GM12878 (cell line): Measurements from ENCODE around the gene AFTPH. TPM values are rescaled to one million over a fixed set of nuclear protein-coding genes. Genes with fewer than 3 reads are reported as not detected.

Source experiments
- ATAC-seq: fragments of 200-7000 bp; cut with Tn5 transposase; 3 replicates; pipeline ENCODE4 v1.9.1; 2020; ENCODE audit warnings: mild to moderate bottlenecking, moderate library complexity
- BruUV-seq: library from RNA; stranded (reverse); fragments of 400-500 nt; replicated peaks from 2 replicates; lab custom pipeline; 2021; lab: Mats Ljungman, UMichigan
- CTCF ChIA-PET: fragments of 300-600 bp; sonication (Branson Sonifier 250); formaldehyde crosslinking; extraction: SDS; loops from one replicate; lab custom pipeline; 2021; ENCODE audit warnings: inconsistent platforms; lab: Yijun Ruan, JAX
- POLR2A ChIA-PET: fragments of 350-600 bp; formaldehyde crosslinking; extraction: SDS; loops from one replicate; lab custom pipeline; 2021; ENCODE audit warnings: inconsistent platforms; lab: Charles Lee
- RAD21 ChIA-PET: fragments of 300-600 bp; sonication (Branson Sonifier 250); formaldehyde crosslinking; loops from one replicate; lab custom pipeline; 2023; ENCODE audit warnings: antibody characterized with exemption; ENCODE audit not compliant: unreplicated experiment; lab: Charles Lee
- SMC1A ChIA-PET: fragments of 300-600 bp; sonication (Branson Sonifier 250); formaldehyde crosslinking; loops from one replicate; lab custom pipeline; 2023; ENCODE audit not compliant: unreplicated experiment, uncharacterized antibody; lab: Charles Lee
- DNase-seq: peaks from one replicate; pipeline ENCODE4 v3.0.0-alpha.2; 2011; ENCODE audit warnings: low read depth, low spot score
- FAIRE-seq: peaks from 3 replicates; lab custom pipeline; 2011; peaks lifted over from hg19 to GRCh38; lab: Jason Lieb, UNC
- H2AFZ ChIP-seq: 2 replicates; pipeline ENCODE4 v1.6.0; 2011; ENCODE audit warnings: low read depth, low read length, control low read depth; ENCODE audit not compliant: control insufficient read depth
- H3K27ac ChIP-seq: 2 replicates; pipeline ENCODE4 v1.5.1; 2011; ENCODE audit warnings: control low read depth; ENCODE audit not compliant: control insufficient read depth, insufficient read depth
- H3K27me3 ChIP-seq, 2 experiments: replicated peaks in 1 of 2; 2 replicates each; pipeline versions ENCODE4 v1.6.0 to v1.6.1; 2011; ENCODE audit warnings: low read length in 1 of 2; ENCODE audit not compliant: control insufficient read depth in 2 of 2, insufficient read depth in 2 of 2
- H3K36me3 ChIP-seq, 2 experiments: 2 replicates each; pipeline ENCODE4 v1.5.1; 2011; ENCODE audit warnings: low read length in 1 of 2; ENCODE audit not compliant: control insufficient read depth in 2 of 2, insufficient read depth in 2 of 2
- H3K4me1 ChIP-seq: 2 replicates; pipeline ENCODE4 v1.6.1; 2011; ENCODE audit warnings: mild to moderate bottlenecking, low read length, moderate library complexity, mixed read lengths; ENCODE audit not compliant: control insufficient read depth, insufficient read depth
- H3K4me2 ChIP-seq: 2 replicates; pipeline ENCODE4 v1.6.0; 2011; ENCODE audit warnings: control low read depth; ENCODE audit not compliant: control insufficient read depth, insufficient read depth
- H3K4me3 ChIP-seq: fragments of 200-600 bp; sonication (generic); 2 replicates; pipeline ENCODE4 v1.5.1; 2016
- H3K79me2 ChIP-seq: 2 replicates; pipeline ENCODE4 v1.6.0; 2011; ENCODE audit warnings: low read length; ENCODE audit not compliant: control insufficient read depth, insufficient read depth
- H3K9ac ChIP-seq: 2 replicates; pipeline ENCODE4 v1.8.0; 2011; ENCODE audit warnings: low read length, control low read depth, mixed read lengths; ENCODE audit not compliant: control insufficient read depth, insufficient read depth
- H3K9me3 ChIP-seq: replicated peaks from 3 replicates; pipeline ENCODE4 v1.5.1; 2011; ENCODE audit warnings: mild to moderate bottlenecking, low read length; ENCODE audit not compliant: control insufficient read depth, insufficient read depth
- H4K20me1 ChIP-seq: 2 replicates; pipeline ENCODE4 v1.6.0; 2011; ENCODE audit not compliant: control insufficient read depth, insufficient read depth
- CREB1 ChIP-seq: IDR thresholded peaks from 2 replicates; pipeline ENCODE4 v1.6.1; 2012; ENCODE audit warnings: low read depth, mild to moderate bottlenecking, inconsistent platforms
- SMAD1 ChIP-seq: fragments of 450-650 bp; IDR thresholded peaks from 2 replicates; pipeline ENCODE4 v1.6.1; 2018; ENCODE audit warnings: mild to moderate bottlenecking, low read depth; ENCODE audit not compliant: partially characterized antibody
- SMAD5 ChIP-seq: IDR thresholded peaks from 2 replicates; pipeline ENCODE4 v1.6.1; 2016; ENCODE audit warnings: antibody characterized with exemption, low read depth
- ZNF622 ChIP-seq: fragments of 450-650 bp; IDR thresholded peaks from 2 replicates; pipeline ENCODE4 v1.6.1; 2017; ENCODE audit warnings: mild to moderate bottlenecking, inconsistent platforms
- WGBS: methylation state at CpG from one replicate; pipeline ENCODE4 v1.1.6; 2016; ENCODE audit warnings: low lambda C conversion rate; ENCODE audit not compliant: insufficient replicate concordance, insufficient coverage; ENCODE audit errors: missing lambda C conversion rate; 5-methylcytosine and 5-hydroxymethylcytosine counted together
- in situ Hi-C: fragments of 300-500 bp; cut with MboI; formaldehyde crosslinking; loops from 9 replicates; pipeline ENCODE4 v1.14.3; 2018; ENCODE audit warnings: mixed read lengths
- intact Hi-C: fragments of 100-400 bp; cut with micrococcal nuclease; formaldehyde crosslinking; loops from one replicate; pipeline ENCODE4 v1.14.2; 2022; ENCODE audit not compliant: unreplicated experiment
- polyA plus RNA-seq, 11 experiments: library from polyadenylated mRNA; depleted of rRNA in 4 of 11; unstranded in 6 of 11; stranded (reverse) in 5 of 11; fragments of >200 nt; fragmentation: Nextera tagmentation in 4 of 11; fragmentation: Illumina TruSeq in 1 of 11; extraction: Ambion mirVana in 4 of 11; extraction: Trizol in 1 of 11; gene quantifications; 1 replicate in 1 of 11; 2 replicates in 10 of 11; pipeline versions ENCODE4 v1.2.1 to v1.2.3, GENCODE V29; 2011 to 2016; ENCODE audit warnings: inconsistent platforms in 2 of 11, missing spikeins in 2 of 11, low read depth in 1 of 11
- total RNA-seq, 4 experiments: library from RNA; depleted of rRNA in 3 of 4; stranded (reverse); fragments of >200 nt in 3 of 4; fragmentation: Illumina TruSeq in 1 of 4; extraction: Trizol in 1 of 4; gene quantifications; 2 replicates each; pipeline versions ENCODE4 v1.2.1 to v1.2.3, GENCODE V29; 2013 to 2021

The AFTPH gene
- total and polyA plus RNA-seq, 10 of the 15 experiments (the other 5 are each of a cell fraction or from before 2014, with no cell fraction given) = 25.6 to 77.3 (median 39.5) TPM

GRCh38 chr2:64591188-64591587 lies 67.1 kb downstream of the AFTPH start (continued):
- no peak for TF ChIP-seq ZNF622

- BruUV-seq = no TSS peak
- peaks cover 5 to 15% of the 10 kb centered on the region in 2 experiments for H3K36me3 ChIP-seq
- RAD21 ChIA-PET = interaction anchor here (1.8 to 6.0 kb wide), 2 partner anchors 11 to 14 kb away, joined by 7 to 34 read pairs; no protein-coding TSS in a partner anchor
- no peak overlapping the region for H3K27ac ChIP-seq
- TF ChIP-seq SMAD1 = no peak
- no peak for TF ChIP-seq CREB1
- TF ChIP-seq SMAD5 = no peak
- TF ChIP-seq ZNF622 = no peak
- TF ChIP-seq, all 136 proteins: peak for 0
- DNase-seq (no peak), FAIRE-seq (no peak), ATAC-seq (no peak)
- H3K4me2 ChIP-seq = no peak overlapping the region
- no peak overlapping the region for H3K4me3 ChIP-seq
- ChIA-PET SMC1A (interaction anchor here (1.3 to 7.4 kb wide), 6 partner anchors 8 to 70 kb away, joined by 3 to 46 read pairs (median 10); partner anchors contain the start of gene AFTPH), POLR2A (interaction anchor here (0.7 to 1.8 kb wide), 2 partner anchors 13 to 49 kb away, joined by 3 to 12 read pairs; no protein-coding TSS in a partner anchor), CTCF (interaction anchor here (0.9 to 3.1 kb wide), 4 partner anchors 8 to 320 kb away, joined by 3 to 14 read pairs (median 6); no protein-coding TSS in a partner anchor)
- H4K20me1 ChIP-seq = no peaks in the 10 kb centered on the region
- intact Hi-C loops = no loop called here
- H3K9me3 ChIP-seq = no peaks in the 10 kb centered on the region
- WGBS = 96% methylated on average over 4 of the region's 4 CpGs
- H3K9ac ChIP-seq = no peak overlapping the region
- in situ Hi-C loops = loop anchor here (10.0 kb wide), 2 partner anchors 272 to 442 kb away; no protein-coding TSS in a partner anchor
- H3K27me3 ChIP-seq = no peaks in the 10 kb centered on the region
- peaks cover 6% of the 10 kb centered on the region; the same call in 1 of the 2 replicates for H3K4me1 ChIP-seq
- no peak overlapping the region for H2AFZ ChIP-seq
- peaks cover 1% of the 10 kb centered on the region for H3K79me2 ChIP-seq
These were observed 69.0 kb downstream of the AFTPH start for GRCh38 chr2:64593035-64593655.
